Ramos (cell line): ENCODE measurements around the gene ADAMTSL1.

Source experiments
- in situ Hi-C: fragments of 300-500 bp; cut with MboI; formaldehyde crosslinking; loops from one replicate; pipeline ENCODE4 v1.14.3; 2022; ENCODE audit warnings: low sequenced_read_pairs; ENCODE audit not compliant: unreplicated experiment

The ADAMTSL1 gene

GRCh38 chr9:18746631-18747030 lies 272.7 kb downstream of the ADAMTSL1 start:
- in situ Hi-C loops = no loop called here

- in situ Hi-C loops = no loop called here
Measured at GRCh38 chr9:18747595-18747994, 273.6 kb downstream of the ADAMTSL1 start.

- in situ Hi-C loops = no loop called here
Measured at GRCh38 chr9:18748251-18748701, 274.3 kb downstream of the ADAMTSL1 start.

- in situ Hi-C loops = no loop called here
Measured at GRCh38 chr9:18749711-18750110, 275.8 kb downstream of the ADAMTSL1 start.

- in situ Hi-C loops = no loop called here
Measured at GRCh38 chr9:18753904-18754303, 280.0 kb downstream of the ADAMTSL1 start.

GRCh38 chr9:18754537-18754936 lies 280.6 kb downstream of the ADAMTSL1 start:
- in situ Hi-C loops = no loop called here

- in situ Hi-C loops = no loop called here
Measured at GRCh38 chr9:18755263-18755662, 281.3 kb downstream of the ADAMTSL1 start.

GRCh38 chr9:18756712-18757125 lies 282.8 kb downstream of the ADAMTSL1 start:
- in situ Hi-C loops = no loop called here

GRCh38 chr9:18759827-18760226 lies 285.9 kb downstream of the ADAMTSL1 start:
- in situ Hi-C loops = no loop called here

GRCh38 chr9:18761742-18762300 lies 287.9 kb downstream of the ADAMTSL1 start:
- in situ Hi-C loops = no loop called here

- in situ Hi-C loops = no loop called here
Measured at GRCh38 chr9:18766989-18767550, 293.1 kb downstream of the ADAMTSL1 start.

GRCh38 chr9:18768951-18769622 lies 295.1 kb downstream of the ADAMTSL1 start:
- in situ Hi-C loops = no loop called here

- in situ Hi-C loops = no loop called here
Measured at GRCh38 chr9:18770131-18770908, 296.4 kb downstream of the ADAMTSL1 start.

GRCh38 chr9:18771011-18771410 lies 297.1 kb downstream of the ADAMTSL1 start:
- in situ Hi-C loops = no loop called here

- in situ Hi-C loops = no loop called here
Measured at GRCh38 chr9:18771763-18772162, 297.8 kb downstream of the ADAMTSL1 start.

- in situ Hi-C loops = no loop called here
Measured at GRCh38 chr9:18775241-18775640, 301.3 kb downstream of the ADAMTSL1 start.

GRCh38 chr9:18775930-18776329 lies 302.0 kb downstream of the ADAMTSL1 start:
- in situ Hi-C loops = no loop called here

- in situ Hi-C loops = no loop called here
Measured at GRCh38 chr9:18776836-18777820, 303.2 kb downstream of the ADAMTSL1 start.

- in situ Hi-C loops = no loop called here
Measured at GRCh38 chr9:18778147-18778546, 304.2 kb downstream of the ADAMTSL1 start.

- in situ Hi-C loops = no loop called here
Measured at GRCh38 chr9:18778846-18779245, 304.9 kb downstream of the ADAMTSL1 start.
